Neural cell (in vitro differentiated cells): Measurements from ENCODE around the gene MYH2.

Source experiments
- CTCF ChIP-seq: fragments of 450-650 bp; IDR thresholded peaks from 2 replicates; pipeline ENCODE4 v1.5.1; 2014; ENCODE audit warnings: antibody characterized with exemption, mild to moderate bottlenecking, moderate library complexity; ENCODE audit not compliant: poor library complexity, severe bottlenecking
- EP300 ChIP-seq: fragments of 450-650 bp; conservative IDR thresholded peaks from 2 replicates; pipeline ENCODE4 v1.6.1; 2014; ENCODE audit warnings: antibody characterized with exemption, mild to moderate bottlenecking, moderate library complexity; ENCODE audit not compliant: poor library complexity, severe bottlenecking
- EZH2 ChIP-seq: fragments of 200-600, 300-800 bp; shearing (Covaris generic), sonication (generic); IDR thresholded peaks from 2 replicates; pipeline ENCODE4 v1.6.1; 2014; ENCODE audit warnings: antibody characterized with exemption, low read length, borderline replicate concordance, mild to moderate bottlenecking; ENCODE audit not compliant: insufficient read depth, poor library complexity, severe bottlenecking
- MXI1 ChIP-seq: fragments of 450-650 bp; conservative IDR thresholded peaks from 2 replicates; pipeline ENCODE4 v1.6.1; 2014; ENCODE audit warnings: antibody characterized with exemption, mild to moderate bottlenecking; ENCODE audit not compliant: poor library complexity, severe bottlenecking
- POLR2AphosphoS5 ChIP-seq: IDR thresholded peaks from 2 replicates; pipeline ENCODE4 v1.6.1; 2012
- RAD21 ChIP-seq: fragments of 450-650 bp; conservative IDR thresholded peaks from 2 replicates; pipeline ENCODE4 v1.6.1; 2014; ENCODE audit warnings: antibody characterized with exemption, mild to moderate bottlenecking, moderate library complexity
- SMC3 ChIP-seq: fragments of 450-650 bp; conservative IDR thresholded peaks from 2 replicates; pipeline ENCODE4 v1.6.1; 2014; ENCODE audit warnings: antibody characterized with exemption, mild to moderate bottlenecking, moderate library complexity; ENCODE audit not compliant: poor library complexity
- TAF1 ChIP-seq: IDR thresholded peaks from 2 replicates; pipeline ENCODE4 v1.6.1; 2012; ENCODE audit warnings: low read depth
- TF ChIP-seq, protein P1 (sequence below): IDR thresholded peaks from 2 replicates; pipeline ENCODE4 v1.6.1; 2012; ENCODE audit warnings: borderline replicate concordance

- TF ChIP-seq, protein P1, sequence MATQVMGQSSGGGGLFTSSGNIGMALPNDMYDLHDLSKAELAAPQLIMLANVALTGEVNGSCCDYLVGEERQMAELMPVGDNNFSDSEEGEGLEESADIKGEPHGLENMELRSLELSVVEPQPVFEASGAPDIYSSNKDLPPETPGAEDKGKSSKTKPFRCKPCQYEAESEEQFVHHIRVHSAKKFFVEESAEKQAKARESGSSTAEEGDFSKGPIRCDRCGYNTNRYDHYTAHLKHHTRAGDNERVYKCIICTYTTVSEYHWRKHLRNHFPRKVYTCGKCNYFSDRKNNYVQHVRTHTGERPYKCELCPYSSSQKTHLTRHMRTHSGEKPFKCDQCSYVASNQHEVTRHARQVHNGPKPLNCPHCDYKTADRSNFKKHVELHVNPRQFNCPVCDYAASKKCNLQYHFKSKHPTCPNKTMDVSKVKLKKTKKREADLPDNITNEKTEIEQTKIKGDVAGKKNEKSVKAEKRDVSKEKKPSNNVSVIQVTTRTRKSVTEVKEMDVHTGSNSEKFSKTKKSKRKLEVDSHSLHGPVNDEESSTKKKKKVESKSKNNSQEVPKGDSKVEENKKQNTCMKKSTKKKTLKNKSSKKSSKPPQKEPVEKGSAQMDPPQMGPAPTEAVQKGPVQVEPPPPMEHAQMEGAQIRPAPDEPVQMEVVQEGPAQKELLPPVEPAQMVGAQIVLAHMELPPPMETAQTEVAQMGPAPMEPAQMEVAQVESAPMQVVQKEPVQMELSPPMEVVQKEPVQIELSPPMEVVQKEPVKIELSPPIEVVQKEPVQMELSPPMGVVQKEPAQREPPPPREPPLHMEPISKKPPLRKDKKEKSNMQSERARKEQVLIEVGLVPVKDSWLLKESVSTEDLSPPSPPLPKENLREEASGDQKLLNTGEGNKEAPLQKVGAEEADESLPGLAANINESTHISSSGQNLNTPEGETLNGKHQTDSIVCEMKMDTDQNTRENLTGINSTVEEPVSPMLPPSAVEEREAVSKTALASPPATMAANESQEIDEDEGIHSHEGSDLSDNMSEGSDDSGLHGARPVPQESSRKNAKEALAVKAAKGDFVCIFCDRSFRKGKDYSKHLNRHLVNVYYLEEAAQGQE: no peak
- no peak for TF ChIP-seq SMC3
- TF ChIP-seq CTCF: no peak
- TF ChIP-seq TAF1: no peak
- TF ChIP-seq POLR2AphosphoS5: no peak
- no peak for TF ChIP-seq EP300
- TF ChIP-seq MXI1: no peak
- TF ChIP-seq RAD21: no peak
- TF ChIP-seq EZH2: no peak
Measured at GRCh38 chr17:10523064-10523463, 26.4 kb downstream of the MYH2 start.
